Esophagus squamous epithelium (tissue), 5 donors: ENCODE measurements around the gene OCA2. TPM values are rescaled to one million over a fixed set of nuclear protein-coding genes. Genes with fewer than 3 reads are reported as not detected.

Source experiments
- DNase-seq: peaks from one replicate; lab custom pipeline; 2025; lab: John Stamatoyannopoulos, UW
- H3K27ac ChIP-seq, 4 donors: fragments of 200-600 bp; sonication (generic); one replicate each; pipeline ENCODE4 v1.5.1; 2016 to 2019; ENCODE audit warnings: mild to moderate bottlenecking in 1 of 4
- H3K27me3 ChIP-seq, 4 donors: fragments of 200-600 bp; sonication (generic); 1 replicate in 3 of 4; 2 replicates in 1 of 4; pipeline versions ENCODE4 v1.5.1 to v1.6.0; 2017 to 2021; ENCODE audit warnings: antibody characterized with exemption in 1 of 4
- H3K36me3 ChIP-seq, 3 donors: fragments of 200-600 bp; sonication (generic); one replicate each; pipeline ENCODE4 v1.5.1; 2016 to 2019
- H3K4me1 ChIP-seq, 3 donors: fragments of 200-600 bp; sonication (generic); one replicate each; pipeline ENCODE4 v1.5.1; 2017 to 2019
- H3K4me3 ChIP-seq, 4 donors: fragments of 200-600 bp; sonication (generic); 1 replicate in 3 of 4; 2 replicates in 1 of 4; pipeline ENCODE4 v1.5.1; 2016 to 2019; ENCODE audit warnings: mild to moderate bottlenecking in 2 of 4, moderate library complexity in 1 of 4
- H3K9me3 ChIP-seq, 3 donors: fragments of 200-600 bp; sonication (generic); one replicate each; pipeline ENCODE4 v1.5.1; 2016 to 2019
- CTCF ChIP-seq, 6 experiments: fragments of 450-650 bp in 4 of 6; fragments of 200-600 bp in 2 of 6; sonication (generic) in 2 of 6; IDR thresholded peaks; one replicate each; pipeline ENCODE4 v1.5.1; 2016 to 2019; ENCODE audit warnings: antibody characterized with exemption in 6 of 6, mild to moderate bottlenecking in 4 of 6, moderate library complexity in 4 of 6
- POLR2A ChIP-seq, 4 donors: fragments of 450-650 bp; IDR thresholded peaks; one replicate each; pipeline ENCODE4 v1.6.1; 2017; ENCODE audit warnings: antibody characterized with exemption in 4 of 4, mild to moderate bottlenecking in 4 of 4, moderate library complexity in 3 of 4
- WGBS, 2 donors: methylation state at CpG; one replicate each; pipeline ENCODE4 v1.1.5; 2018; 5-methylcytosine and 5-hydroxymethylcytosine counted together
- intact Hi-C: fragments of 100-400 bp; cut with DNase I; formaldehyde crosslinking; loops from one replicate; pipeline ENCODE4 v1.15.0; 2022
- total RNA-seq, 4 donors: library from RNA; depleted of rRNA; stranded (reverse); fragments of >200 nt; gene quantifications; one replicate each; pipeline ENCODE4 v1.1.0, GENCODE V29; 2016
- donor health status: DM: yes; HTN: yes; CAD: no.

Gene OCA2
- total RNA-seq, 4 donors from 2014 or later: 1.7 to 5.5 (median 4.6) TPM

GRCh38 chr15:28093752-28094535 lies 5.2 kb downstream of the OCA2 start:
- WGBS, 2 donors: 44 to 64% methylated on average over 8 to 10 of the region's 20 CpGs
- no peaks in the 10 kb centered on the region for H3K36me3 ChIP-seq
- peaks cover 31 to 58% (median 34%) of the 10 kb centered on the region in 3 donors for H3K4me1 ChIP-seq
- TF ChIP-seq CTCF (IDR thresholded peaks at IDR 0.05): no peak
- no peak for TF ChIP-seq POLR2A (IDR thresholded peaks at IDR 0.05)
- peak overlapping the region; percentile 32 to 72 (median 52) for H3K4me3 ChIP-seq
- peaks cover 0 to 59% (median 0%) of the 10 kb centered on the region in 4 donors for H3K27me3 ChIP-seq
- peaks cover 0 to 14% (median 5%) of the 10 kb centered on the region in 3 donors for H3K9me3 ChIP-seq
- H3K27ac ChIP-seq: peak overlapping the region in 3 of 4 donors; percentile 82 to 92 (median 89)
- intact Hi-C loops: no loop called here
- no peak for DNase-seq

- DNase-seq: no peak
- Histone ChIP-seq H3K27me3 (peaks cover 0 to 33% (median 0%) of the 10 kb centered on the region in 4 donors), H3K27ac (no peak overlapping the region), H3K4me1 (peaks cover 18 to 33% (median 21%) of the 10 kb centered on the region in 3 donors), H3K9me3 (peaks cover 0 to 14% (median 5%) of the 10 kb centered on the region in 3 donors), H3K36me3 (no peaks in the 10 kb centered on the region), H3K4me3 (no peak overlapping the region)
- TF ChIP-seq POLR2A (IDR thresholded peaks at IDR 0.05): no peak
- no peak for TF ChIP-seq CTCF (IDR thresholded peaks at IDR 0.05)
- intact Hi-C loops: no loop called here
- WGBS, 2 donors: 92 to 95% methylated on average over 2 of the region's 2 CpGs
Measured at GRCh38 chr15:28091313-28091712, 7.8 kb downstream of the OCA2 start.

GRCh38 chr15:28086175-28086703 lies 12.9 kb downstream of the OCA2 start:
- no peaks in the 10 kb centered on the region for H3K27me3 ChIP-seq
- H3K4me1 ChIP-seq: peaks cover 0 to 5% (median 0%) of the 10 kb centered on the region in 3 donors
- peak overlapping the region in 1 of 4 donors; percentile 53 for H3K27ac ChIP-seq
- intact Hi-C loops: no loop called here
- whole genome bisulfite sequencing, 2 donors: 20 to 38% methylated on average over 1 of the region's 2 CpGs
- H3K36me3 ChIP-seq: no peaks in the 10 kb centered on the region
- TF ChIP-seq CTCF (IDR thresholded peaks at IDR 0.05) (peak; percentile 40 to 67 (median 60)), POLR2A (IDR thresholded peaks at IDR 0.05) (no peak)
- no peak overlapping the region for H3K4me3 ChIP-seq
- H3K9me3 ChIP-seq: peaks cover 0 to 14% (median 0%) of the 10 kb centered on the region in 3 donors
- DNase-seq: no peak

GRCh38 chr15:28085489-28086174 lies 13.5 kb downstream of the OCA2 start:
- no peak for TF ChIP-seq POLR2A (IDR thresholded peaks at IDR 0.05)
- TF ChIP-seq CTCF (IDR thresholded peaks at IDR 0.05): no peak
- Histone ChIP-seq H3K27me3 (no peaks in the 10 kb centered on the region), H3K4me3 (no peak overlapping the region), H3K4me1 (peaks cover 0 to 5% (median 0%) of the 10 kb centered on the region in 3 donors), H3K36me3 (no peaks in the 10 kb centered on the region), H3K9me3 (peaks cover 0 to 8% (median 0%) of the 10 kb centered on the region in 3 donors), H3K27ac (no peak overlapping the region)
- intact Hi-C loops: no loop called here
- WGBS, 2 donors: 41 to 71% methylated on average over 2 to 4 of the region's 4 CpGs
- no peak for DNase-seq
